ENCODE measurements around the gene RBCK1. TPM values are rescaled to one million over a fixed set of nuclear protein-coding genes. Genes with fewer than 3 reads are reported as not detected.

Gene RBCK1
- total and polyA plus RNA-seq, 3 donors from 2014 or later: 77.8 to 93.7 (median 87.2) TPM

DNA sequence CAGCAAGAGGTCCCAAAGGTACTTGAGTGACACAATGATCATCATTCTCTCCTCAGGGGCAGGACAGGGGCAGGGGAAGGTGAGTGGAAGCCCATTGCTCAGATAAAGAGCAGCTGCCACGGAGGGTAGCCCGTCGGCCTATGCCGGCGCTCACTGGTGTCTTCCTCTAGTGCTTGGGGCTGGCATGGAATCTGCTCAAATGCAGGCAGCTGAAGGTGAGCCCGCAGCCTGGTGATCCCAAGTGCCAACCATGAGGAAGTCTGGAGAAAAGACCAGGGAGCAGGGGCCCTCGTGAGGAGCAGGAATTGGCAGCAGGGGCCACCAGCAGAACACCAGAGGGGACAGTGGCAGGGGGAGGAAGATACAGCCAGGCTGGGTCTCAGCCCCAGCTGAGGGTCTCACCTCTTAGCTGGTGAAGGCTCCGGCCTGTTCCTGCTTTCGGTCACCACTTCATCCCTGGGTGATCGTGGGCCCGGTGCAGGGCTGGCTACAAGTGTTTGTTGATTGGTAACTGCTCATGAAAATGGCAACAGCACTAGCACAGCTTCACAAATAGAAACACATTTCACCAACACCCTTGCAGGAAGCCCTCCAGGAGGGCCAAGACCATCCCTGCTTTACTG lies 24.7 kb downstream of the RBCK1 start:
- Histone ChIP-seq H3K36me3 (ENCODE audit: low read depth, missing control alignments) (no peaks in the 10 kb centered on the region), H3K4me3 (no peak overlapping the region), H3K4me1 (no peaks in the 10 kb centered on the region), H3K9me3 (no peaks in the 10 kb centered on the region), H3K27me3 (no peaks in the 10 kb centered on the region), H3K27ac (no peak overlapping the region)
- 84 to 96% methylated on average over 9 to 11 of the region's 11 CpGs for WGBS, 2 donors
- TF ChIP-seq POLR2A (IDR thresholded peaks at IDR 0.05): no peak
- TF ChIP-seq, protein P1, sequence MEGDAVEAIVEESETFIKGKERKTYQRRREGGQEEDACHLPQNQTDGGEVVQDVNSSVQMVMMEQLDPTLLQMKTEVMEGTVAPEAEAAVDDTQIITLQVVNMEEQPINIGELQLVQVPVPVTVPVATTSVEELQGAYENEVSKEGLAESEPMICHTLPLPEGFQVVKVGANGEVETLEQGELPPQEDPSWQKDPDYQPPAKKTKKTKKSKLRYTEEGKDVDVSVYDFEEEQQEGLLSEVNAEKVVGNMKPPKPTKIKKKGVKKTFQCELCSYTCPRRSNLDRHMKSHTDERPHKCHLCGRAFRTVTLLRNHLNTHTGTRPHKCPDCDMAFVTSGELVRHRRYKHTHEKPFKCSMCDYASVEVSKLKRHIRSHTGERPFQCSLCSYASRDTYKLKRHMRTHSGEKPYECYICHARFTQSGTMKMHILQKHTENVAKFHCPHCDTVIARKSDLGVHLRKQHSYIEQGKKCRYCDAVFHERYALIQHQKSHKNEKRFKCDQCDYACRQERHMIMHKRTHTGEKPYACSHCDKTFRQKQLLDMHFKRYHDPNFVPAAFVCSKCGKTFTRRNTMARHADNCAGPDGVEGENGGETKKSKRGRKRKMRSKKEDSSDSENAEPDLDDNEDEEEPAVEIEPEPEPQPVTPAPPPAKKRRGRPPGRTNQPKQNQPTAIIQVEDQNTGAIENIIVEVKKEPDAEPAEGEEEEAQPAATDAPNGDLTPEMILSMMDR (IDR thresholded peaks at IDR 0.05): no peak
- DNase-seq: no peak
- intact Hi-C loops (cut with DNase I; ENCODE audit: low total_unique reads): no loop called here

DNA sequence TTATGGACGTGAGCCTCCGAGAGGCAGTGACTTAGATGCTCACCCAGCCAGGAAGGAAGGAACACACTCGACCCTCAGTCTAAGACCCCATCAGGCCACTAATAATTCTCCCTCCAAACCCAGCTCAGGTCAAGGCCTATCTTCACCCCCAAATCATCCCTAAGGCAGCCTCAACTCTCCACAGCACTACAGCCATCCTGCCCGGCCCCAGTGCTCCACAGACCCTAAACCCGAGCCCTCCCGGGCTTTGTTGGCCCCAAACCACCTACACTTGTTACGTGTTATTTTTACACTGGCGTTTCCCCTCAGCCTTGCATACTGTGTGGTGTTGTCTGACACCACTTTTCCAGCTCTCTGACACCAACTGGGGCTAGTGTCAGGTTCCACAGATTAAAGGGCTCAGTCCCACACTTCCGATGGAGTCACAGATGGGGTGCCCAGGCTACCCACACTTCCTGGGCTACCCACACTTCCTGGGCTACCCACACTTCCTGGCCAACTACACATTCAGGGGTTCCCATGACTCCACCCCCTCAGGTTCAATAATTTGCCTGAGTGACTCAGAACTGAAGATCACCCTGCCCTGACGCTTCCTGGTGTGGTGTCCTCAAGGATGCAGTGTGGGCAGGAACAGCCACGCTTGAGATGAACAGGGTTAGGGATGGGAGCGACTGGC lies 25.3 kb downstream of the RBCK1 start:
- Histone ChIP-seq H3K9me3 (no peaks in the 10 kb centered on the region), H3K27ac (no peak overlapping the region), H3K4me1 (no peaks in the 10 kb centered on the region), H3K27me3 (no peaks in the 10 kb centered on the region), H3K4me3 (no peak overlapping the region), H3K36me3 (ENCODE audit: low read depth, missing control alignments) (no peaks in the 10 kb centered on the region)
- 81 to 85% methylated on average over 12 of the region's 12 CpGs for WGBS, 2 donors
- intact Hi-C loops (cut with DNase I; ENCODE audit: low total_unique reads): no loop called here
- DNase-seq: no peak
- TF ChIP-seq POLR2A (IDR thresholded peaks at IDR 0.05): no peak
- TF ChIP-seq, protein P1 (IDR thresholded peaks at IDR 0.05): no peak

DNA sequence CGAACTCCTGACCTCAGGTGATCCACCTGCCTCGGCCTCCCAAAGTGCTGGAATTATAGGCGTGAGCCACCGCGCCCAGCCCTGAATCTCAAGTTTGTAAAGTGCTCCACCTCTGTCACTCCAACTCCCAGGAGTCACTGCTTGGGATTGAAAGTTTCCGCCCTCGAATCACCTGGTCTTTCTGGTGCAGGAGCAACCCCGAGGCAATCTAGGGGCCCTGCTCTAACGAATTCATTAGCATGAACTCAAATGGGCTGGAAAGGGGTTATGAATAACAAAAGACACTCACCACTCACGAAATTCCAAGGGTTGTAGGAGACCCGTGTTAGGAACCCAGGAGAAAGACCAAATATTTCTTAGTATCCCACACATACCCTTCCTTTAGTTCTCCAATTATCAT lies 26.1 kb downstream of the RBCK1 start:
- whole genome bisulfite sequencing, 2 donors: 70 to 82% methylated on average over 6 to 11 of the region's 11 CpGs
- Histone ChIP-seq H3K27me3 (no peaks in the 10 kb centered on the region), H3K36me3 (ENCODE audit: low read depth, missing control alignments) (no peaks in the 10 kb centered on the region), H3K4me1 (peaks cover 3% of the 10 kb centered on the region), H3K9me3 (no peaks in the 10 kb centered on the region), H3K4me3 (no peak overlapping the region), H3K27ac (no peak overlapping the region)
- intact Hi-C loops (cut with DNase I; ENCODE audit: low total_unique reads): no loop called here
- no peak for TF ChIP-seq POLR2A (IDR thresholded peaks at IDR 0.05)
- TF ChIP-seq, protein P1 (IDR thresholded peaks at IDR 0.05): no peak
- no peak for DNase-seq

DNA sequence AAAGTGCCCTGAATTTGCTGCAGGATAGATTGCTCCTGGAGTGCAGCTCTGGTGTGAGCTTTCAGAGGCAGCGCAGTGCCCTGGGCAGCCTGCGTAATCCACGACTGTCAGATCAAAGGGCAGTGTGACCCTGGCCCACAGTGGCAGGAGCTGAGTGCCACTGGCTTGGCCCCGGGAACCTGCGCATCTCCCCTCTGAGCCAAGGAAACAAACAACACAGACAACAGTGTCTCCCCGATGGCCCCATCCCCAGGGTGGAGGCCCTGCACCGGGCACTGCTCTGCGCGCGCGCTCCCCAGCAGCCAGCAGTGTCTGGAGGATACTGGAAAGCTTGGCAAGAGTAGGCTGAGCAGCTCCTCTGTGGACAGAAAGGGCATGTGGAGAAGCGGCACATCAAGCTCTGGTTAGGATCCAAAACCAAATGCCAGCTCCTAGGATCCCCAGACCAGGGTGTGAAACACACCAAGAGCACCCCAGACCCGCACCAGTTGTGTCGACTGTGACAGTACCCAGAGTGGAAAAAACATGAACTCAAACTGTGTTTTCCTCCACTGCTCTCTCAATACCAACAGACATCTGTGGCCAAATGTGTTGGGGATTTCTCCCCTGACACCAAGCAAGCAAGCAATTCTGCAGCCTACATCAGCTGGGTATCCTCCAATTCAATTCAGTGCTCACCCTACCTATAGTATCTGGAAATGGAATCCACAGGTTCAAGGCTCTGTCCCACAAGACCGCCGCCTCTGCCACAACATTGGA lies 26.7 kb downstream of the RBCK1 start:
- no peak for DNase-seq
- TF ChIP-seq POLR2A (IDR thresholded peaks at IDR 0.05): no peak
- TF ChIP-seq, protein P1 (IDR thresholded peaks at IDR 0.05): no peak
- Histone ChIP-seq H3K9me3 (no peaks in the 10 kb centered on the region), H3K4me3 (no peak overlapping the region), H3K4me1 (peaks cover 3% of the 10 kb centered on the region), H3K36me3 (ENCODE audit: low read depth, missing control alignments) (no peaks in the 10 kb centered on the region), H3K27me3 (no peaks in the 10 kb centered on the region), H3K27ac (no peak overlapping the region)
- 79 to 89% methylated on average over 4 to 16 of the region's 16 CpGs for WGBS, 2 donors
- intact Hi-C loops (cut with DNase I; ENCODE audit: low total_unique reads): no loop called here

All from testis (tissue), 3 donors.